BLaER1 treated with 17β-estradiol and CSF1 and Interleukin-3, amounts not matched to agents 10 nM and 100 nM (cell line): ENCODE measurements around the gene TMPRSS9.

Experiments
- H3K27ac ChIP-seq, 11 experiments: shearing (Covaris generic); formaldehyde crosslinking; 2 replicates each; pipeline ENCODE4 v1.8.1; 2022
- H3K27me3 ChIP-seq, 11 experiments: shearing (Covaris generic); formaldehyde crosslinking; 2 replicates each; pipeline ENCODE4 v1.8.1; 2022
- H3K36me3 ChIP-seq, 11 experiments: shearing (Covaris generic); formaldehyde crosslinking; 2 replicates each; pipeline ENCODE4 v1.8.1; 2022
- H3K4me1 ChIP-seq, 10 experiments: shearing (Covaris generic); formaldehyde crosslinking; 2 replicates each; pipeline ENCODE4 v1.8.1; 2022
- H3K4me2 ChIP-seq, 11 experiments: shearing (Covaris generic); formaldehyde crosslinking; 2 replicates each; pipeline ENCODE4 v1.8.1; 2022
- H3K4me3 ChIP-seq, 10 experiments: shearing (Covaris generic); formaldehyde crosslinking; 2 replicates each; pipeline ENCODE4 v1.8.1; 2022
- H3K9ac ChIP-seq, 11 experiments: shearing (Covaris generic); formaldehyde crosslinking; 2 replicates each; pipeline ENCODE4 v1.8.1; 2022
- H3K9me3 ChIP-seq, 11 experiments: shearing (Covaris generic); formaldehyde crosslinking; replicated peaks in 1 of 11; 2 replicates each; pipeline ENCODE4 v1.8.1; 2022
- H4K20me1 ChIP-seq, 11 experiments: shearing (Covaris generic); formaldehyde crosslinking; 2 replicates each; pipeline ENCODE4 v1.8.1; 2022
- Cebpa-rat ChIP-seq, 11 experiments: shearing (Covaris generic); IDR thresholded peaks; 2 replicates each; pipeline ENCODE4 v1.8.1; 2022

Gene TMPRSS9

GRCh38 chr19:2421581-2422306 lies 61.7 kb downstream of the TMPRSS9 start:
- H3K27ac ChIP-seq = peak overlapping the region in 8 of 11 experiments; percentile 41 to 75 (median 57); a peak in 16 of 22 replicates
- no peaks in the 10 kb centered on the region for H3K27me3 ChIP-seq
- H3K9ac ChIP-seq = peak overlapping the region in 9 of 11 experiments; percentile 24 to 65 (median 44); a peak in 13 of 22 replicates
- no peak overlapping the region for H3K4me3 ChIP-seq
- H3K4me1 ChIP-seq = peaks cover 40 to 85% (median 63%) of the 10 kb centered on the region in 10 experiments
- H4K20me1 ChIP-seq = peaks cover 23 to 71% (median 54%) of the 10 kb centered on the region in 11 experiments
- TF ChIP-seq Cebpa-rat (IDR thresholded peaks at IDR 0.05) = no peak
- H3K9me3 ChIP-seq = peaks cover 0 to 9% (median 4%) of the 10 kb centered on the region in 11 experiments; a peak in 4 of 22 replicates
- H3K36me3 ChIP-seq = peaks cover 17 to 50% (median 42%) of the 10 kb centered on the region in 11 experiments; a peak in 21 of 22 replicates
- peak overlapping the region in 9 of 11 experiments; percentile 36 to 100 (median 85); a peak in 17 of 22 replicates for H3K4me2 ChIP-seq

GRCh38 chr19:2423071-2423914 lies 63.2 kb downstream of the TMPRSS9 start:
- no peaks in the 10 kb centered on the region for H3K27me3 ChIP-seq

GRCh38 chr19:2423915-2424685 lies 64.0 kb downstream of the TMPRSS9 start:
- Histone ChIP-seq H3K4me3 (peak overlapping the region in 7 of 10 experiments; percentile 26 to 51 (median 38); a peak in 10 of 20 replicates), H3K27ac (peak overlapping the region in 9 of 11 experiments; percentile 14 to 81 (median 71); a peak in 16 of 22 replicates), H3K4me2 (peak overlapping the region; percentile 55 to 100 (median 94))

More at GRCh38 chr19:2423071-2423914, 63.2 kb downstream of the TMPRSS9 start:
- H3K27ac ChIP-seq = peak overlapping the region in 9 of 11 experiments; percentile 14 to 81 (median 71); a peak in 16 of 22 replicates
- peaks cover 27 to 80% (median 59%) of the 10 kb centered on the region in 11 experiments for H4K20me1 ChIP-seq
- peaks cover 14 to 40% (median 36%) of the 10 kb centered on the region in 11 experiments; a peak in 21 of 22 replicates for H3K36me3 ChIP-seq
- peak overlapping the region; percentile 26 to 76 (median 63); a peak in 19 of 22 replicates for H3K9ac ChIP-seq
- peaks cover 36 to 79% (median 60%) of the 10 kb centered on the region in 10 experiments for H3K4me1 ChIP-seq
- H3K4me2 ChIP-seq = peak overlapping the region; percentile 55 to 100 (median 94)
- no peak for TF ChIP-seq Cebpa-rat (IDR thresholded peaks at IDR 0.05)
- peak overlapping the region in 7 of 10 experiments; percentile 26 to 51 (median 38); a peak in 9 of 20 replicates for H3K4me3 ChIP-seq
- no peaks in the 10 kb centered on the region for H3K9me3 ChIP-seq

DNA sequence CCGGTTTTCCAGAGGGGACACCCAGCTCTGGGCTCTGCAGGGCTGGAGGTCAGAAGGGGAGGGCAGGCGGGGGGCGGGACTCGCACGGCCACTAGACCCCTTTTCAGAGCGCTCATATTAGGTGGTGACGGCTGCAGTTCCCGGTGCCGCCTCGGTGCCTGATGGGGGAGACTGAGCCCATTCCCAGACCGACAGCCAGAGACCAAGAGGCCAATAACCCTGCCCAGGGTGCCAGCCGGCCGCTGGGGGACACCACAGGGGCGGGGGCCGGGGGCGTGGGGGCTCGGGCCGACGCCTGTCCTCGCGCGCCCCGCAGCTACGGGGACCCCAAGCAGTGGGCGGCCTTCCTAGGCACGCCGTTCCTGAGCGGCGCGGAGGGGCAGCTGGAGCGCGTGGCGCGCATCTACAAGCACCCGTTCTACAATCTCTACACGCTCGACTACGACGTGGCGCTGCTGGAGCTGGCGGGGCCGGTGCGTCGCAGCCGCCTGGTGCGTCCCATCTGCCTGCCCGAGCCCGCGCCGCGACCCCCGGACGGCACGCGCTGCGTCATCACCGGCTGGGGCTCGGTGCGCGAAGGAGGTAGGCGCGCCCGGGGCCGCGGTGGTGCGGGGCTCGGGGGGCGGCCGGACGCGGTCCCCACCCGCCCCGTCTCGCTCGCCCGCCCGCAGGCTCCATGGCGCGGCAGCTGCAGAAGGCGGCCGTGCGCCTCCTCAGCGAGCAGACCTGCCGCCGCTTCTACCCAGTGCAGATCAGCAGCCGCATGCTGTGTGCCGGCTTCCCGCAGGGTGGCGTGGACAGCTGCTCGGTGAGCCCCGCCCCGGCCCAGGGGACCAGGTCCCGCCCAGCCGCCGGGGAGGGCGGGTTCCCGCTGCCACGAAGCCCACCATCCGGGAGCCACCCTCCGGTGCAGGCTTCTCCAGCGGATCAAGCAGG lies 64.9 kb downstream of the TMPRSS9 start:
- Histone ChIP-seq H3K36me3 (peaks cover 14 to 51% (median 42%) of the 10 kb centered on the region in 11 experiments; a peak in 21 of 22 replicates), H3K4me3 (peak overlapping the region in 7 of 10 experiments; percentile 80 to 98 (median 88); a peak in 7 of 20 replicates), H3K27ac (peak overlapping the region in 7 of 11 experiments; percentile 70 to 99 (median 97); a peak in 9 of 22 replicates), H3K9ac (peak overlapping the region in 9 of 11 experiments; percentile 94 to 100 (median 97); a peak in 14 of 22 replicates), H4K20me1 (peaks cover 27 to 93% (median 69%) of the 10 kb centered on the region in 11 experiments), H3K27me3 (no peaks in the 10 kb centered on the region), H3K9me3 (no peaks in the 10 kb centered on the region), H3K4me1 (peaks cover 42 to 91% (median 76%) of the 10 kb centered on the region in 10 experiments), H3K4me2 (peak overlapping the region; percentile 89 to 100 (median 99))
- TF ChIP-seq Cebpa-rat (IDR thresholded peaks at IDR 0.05) = no peak

More at GRCh38 chr19:2423915-2424685, 64.0 kb downstream of the TMPRSS9 start:
- H3K9ac ChIP-seq = peak overlapping the region; percentile 26 to 76 (median 63); a peak in 19 of 22 replicates
- peaks cover 27 to 88% (median 63%) of the 10 kb centered on the region in 11 experiments for H4K20me1 ChIP-seq
- H3K4me1 ChIP-seq = peaks cover 42 to 87% (median 68%) of the 10 kb centered on the region in 10 experiments
- TF ChIP-seq Cebpa-rat (IDR thresholded peaks at IDR 0.05) = no peak
- no peaks in the 10 kb centered on the region for H3K27me3 ChIP-seq
- H3K36me3 ChIP-seq = peaks cover 14 to 46% (median 40%) of the 10 kb centered on the region in 11 experiments; a peak in 21 of 22 replicates
- H3K9me3 ChIP-seq = no peaks in the 10 kb centered on the region

DNA sequence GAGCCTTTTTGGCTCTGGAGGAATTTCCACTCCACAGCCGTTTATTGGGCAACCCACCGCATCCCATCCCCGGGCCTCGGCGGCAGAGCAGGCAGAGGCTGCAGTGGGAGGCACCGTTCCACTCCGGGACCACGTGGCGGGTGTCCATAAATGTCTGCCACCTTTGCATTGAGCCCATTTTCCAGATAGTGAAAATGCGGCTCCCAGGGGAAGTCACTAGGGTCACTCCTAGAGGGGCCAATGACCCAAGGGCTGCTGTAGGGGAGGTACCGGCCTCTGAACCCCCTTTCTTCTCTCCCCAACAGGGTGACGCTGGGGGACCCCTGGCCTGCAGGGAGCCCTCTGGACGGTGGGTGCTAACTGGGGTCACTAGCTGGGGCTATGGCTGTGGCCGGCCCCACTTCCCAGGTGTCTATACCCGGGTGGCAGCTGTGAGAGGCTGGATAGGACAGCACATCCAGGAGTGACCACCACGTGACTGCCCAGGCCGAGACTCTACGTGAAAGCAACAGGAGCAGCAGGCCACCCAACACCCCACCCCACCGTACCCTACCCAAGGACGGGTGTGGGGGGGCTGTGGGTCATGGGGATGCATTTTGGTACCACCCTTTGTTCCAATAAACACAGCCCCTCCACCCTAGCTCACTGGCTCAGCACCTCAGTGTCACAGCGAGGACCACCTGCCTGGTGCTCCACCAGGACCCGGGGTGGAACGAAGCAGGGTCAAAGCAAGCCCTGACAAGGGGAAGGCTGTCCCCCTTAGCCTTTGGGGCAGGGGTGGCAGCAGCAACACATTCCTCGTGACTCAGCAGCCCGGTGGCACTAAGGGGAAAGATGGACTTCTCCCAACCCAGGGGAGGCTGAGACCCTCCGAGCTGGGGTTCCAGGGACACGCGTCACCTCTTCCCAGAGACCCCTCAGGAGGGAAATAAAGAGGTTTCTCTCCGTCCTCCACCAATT lies 65.8 kb downstream of the TMPRSS9 start:
- Histone ChIP-seq H3K9ac (peak overlapping the region; percentile 94 to 100 (median 98)), H3K4me3 (peak overlapping the region; percentile 80 to 98 (median 89)), H4K20me1 (peaks cover 27 to 93% (median 68%) of the 10 kb centered on the region in 11 experiments), H3K27me3 (no peaks in the 10 kb centered on the region), H3K27ac (peak overlapping the region; percentile 97 to 100 (median 99); a peak in 21 of 22 replicates), H3K36me3 (peaks cover 22 to 54% (median 44%) of the 10 kb centered on the region in 11 experiments; a peak in 21 of 22 replicates), H3K9me3 (no peaks in the 10 kb centered on the region), H3K4me2 (peak overlapping the region; percentile 89 to 100 (median 99)), H3K4me1 (peaks cover 42 to 91% (median 85%) of the 10 kb centered on the region in 10 experiments)
- TF ChIP-seq Cebpa-rat (IDR thresholded peaks at IDR 0.05) = no peak
